Measurements from ENCODE around the gene ABCA1.
A peak's percentile ranks its signal among the peaks of the same experiment; 100 is the strongest.
"Not testable (repeated sequence)": the region's sequence is repeated elsewhere in the genome, so short reads cannot be mapped to it uniquely, and the experiment has no call there.

The ABCA1 gene

GRCh38 chr9:104868687-104869404 is 59.1 kb downstream of the ABCA1 start:
- peak in 1 of 2 experiments; percentile 36 for DNase-seq

DNA sequence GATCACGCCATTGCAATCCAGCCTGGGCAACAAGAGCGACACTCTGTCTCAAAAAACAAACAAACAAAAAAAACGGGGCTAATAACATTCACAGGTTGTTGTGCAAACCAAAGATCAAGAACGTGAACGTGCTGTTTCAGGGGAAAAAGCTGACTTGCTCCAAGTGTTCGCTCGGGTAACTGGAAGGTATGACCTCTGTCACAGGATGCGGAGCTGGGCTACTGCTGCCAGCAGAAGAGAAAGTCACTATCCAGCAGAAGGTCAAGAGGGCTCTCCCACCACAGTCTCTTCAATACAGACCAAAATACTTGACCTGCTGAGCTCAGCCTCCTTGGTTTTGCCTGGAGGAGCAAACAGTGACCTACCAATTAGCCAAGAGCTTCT is 59.7 kb downstream of the ABCA1 start:
- DNase-seq: no peak

DNA sequence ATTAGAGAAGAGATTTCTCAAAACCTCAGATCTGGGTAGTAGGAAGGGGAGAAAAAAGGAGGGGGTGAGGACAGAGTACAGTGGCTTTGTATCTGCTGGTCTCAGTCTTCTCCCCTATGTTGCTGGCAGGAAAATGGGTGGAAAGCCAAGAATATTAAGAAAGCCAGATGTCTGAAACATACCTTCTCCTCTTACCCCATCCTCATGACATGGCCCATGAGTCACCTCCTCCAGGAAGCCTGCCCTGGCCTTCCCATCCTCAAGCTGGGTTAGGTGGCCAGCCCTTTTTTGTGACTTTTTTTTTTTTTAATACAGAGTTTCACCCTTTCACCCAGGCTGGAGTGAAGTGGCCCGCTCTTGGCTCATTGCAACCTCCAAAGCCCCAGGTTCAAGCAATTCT is 61.8 kb downstream of the ABCA1 start:
- DNase-seq: no peak

- DNase-seq: no peak
Measured at GRCh38 chr9:104864675-104865104, 63.3 kb downstream of the ABCA1 start.

DNA sequence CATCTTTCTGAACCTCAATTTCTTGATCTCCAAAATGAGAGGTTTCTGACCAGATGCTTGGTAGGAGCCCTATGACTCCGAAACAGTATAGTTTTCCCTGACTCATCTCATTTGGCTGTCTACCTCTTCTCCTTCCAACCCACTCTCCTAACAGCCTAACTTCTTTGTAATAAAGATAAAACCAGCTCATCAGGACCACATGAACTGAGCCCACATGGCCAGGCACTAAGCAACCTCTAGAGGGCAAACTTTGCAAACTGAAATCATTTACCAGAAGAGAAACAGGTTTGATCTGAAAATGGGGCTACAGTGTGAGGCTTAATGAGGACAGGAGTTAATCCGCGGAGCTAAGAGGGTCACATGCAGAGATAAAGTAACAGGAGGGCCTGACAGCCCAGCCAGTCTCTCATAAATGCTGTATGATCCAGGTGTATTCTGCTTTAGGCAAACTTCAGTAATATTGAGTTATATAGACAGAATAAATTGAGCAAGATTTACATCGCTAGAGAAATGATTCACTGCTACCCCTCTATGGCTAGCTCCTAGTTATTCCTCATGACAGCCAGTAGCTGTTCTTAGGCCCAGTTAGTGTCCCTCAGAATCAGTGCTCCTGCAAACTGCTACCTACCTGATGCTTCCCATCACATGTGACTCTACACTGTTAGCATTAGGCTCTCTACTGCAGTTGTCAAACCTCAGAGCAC is 64.6 kb downstream of the ABCA1 start:
- DNase-seq: peak in 1 of 2 experiments; percentile 2

- DNase-seq: no peak
Measured at GRCh38 chr9:104861397-104861796, 66.6 kb downstream of the ABCA1 start.

DNA sequence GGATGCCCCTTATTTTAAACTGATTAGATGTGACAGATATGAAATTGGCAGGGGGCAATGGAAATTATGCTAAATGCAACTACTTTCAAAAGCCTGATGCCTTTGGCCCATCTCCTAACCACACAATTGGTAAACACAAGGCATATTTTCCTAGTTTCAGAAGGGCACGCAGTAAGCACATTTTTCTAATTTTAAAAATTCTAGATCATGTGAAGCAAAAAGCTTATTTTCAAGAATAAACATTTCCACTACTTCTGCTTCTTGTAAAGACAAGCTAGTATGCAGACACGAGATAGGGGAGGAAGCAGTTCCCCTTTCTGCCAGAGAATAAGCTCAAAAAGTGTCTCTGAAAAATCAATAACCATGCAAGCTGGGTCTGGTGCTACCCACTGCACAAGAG is 67.7 kb downstream of the ABCA1 start:
- DNase-seq: no peak

GRCh38 chr9:104858846-104859245 is 69.1 kb downstream of the ABCA1 start:
- no peak for DNase-seq

DNA sequence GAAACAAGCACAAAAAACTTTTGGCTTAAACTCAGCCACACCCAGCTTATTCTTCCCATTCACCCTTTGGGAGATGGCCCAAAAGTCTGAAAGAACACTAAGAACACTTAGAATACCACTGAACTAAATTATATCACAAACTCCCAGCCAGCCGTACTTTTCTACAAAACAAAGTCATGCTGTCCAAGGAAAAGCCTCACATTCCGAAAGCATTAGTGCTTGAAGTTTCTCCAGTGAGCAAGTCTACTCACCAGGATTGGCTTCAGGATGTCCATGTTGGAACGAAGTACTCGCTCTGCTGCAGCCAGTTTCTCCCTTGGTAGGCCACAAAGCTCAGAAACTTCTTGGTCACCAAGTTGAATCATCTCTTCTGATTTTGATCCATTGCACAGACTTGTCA is 69.7 kb downstream of the ABCA1 start:
- no peak for DNase-seq

- DNase-seq: peak in 1 of 2 experiments; percentile 18
Measured at GRCh38 chr9:104856413-104856941, 71.5 kb downstream of the ABCA1 start.

- no peak for DNase-seq
Measured at GRCh38 chr9:104855807-104856206, 72.1 kb downstream of the ABCA1 start.

DNA sequence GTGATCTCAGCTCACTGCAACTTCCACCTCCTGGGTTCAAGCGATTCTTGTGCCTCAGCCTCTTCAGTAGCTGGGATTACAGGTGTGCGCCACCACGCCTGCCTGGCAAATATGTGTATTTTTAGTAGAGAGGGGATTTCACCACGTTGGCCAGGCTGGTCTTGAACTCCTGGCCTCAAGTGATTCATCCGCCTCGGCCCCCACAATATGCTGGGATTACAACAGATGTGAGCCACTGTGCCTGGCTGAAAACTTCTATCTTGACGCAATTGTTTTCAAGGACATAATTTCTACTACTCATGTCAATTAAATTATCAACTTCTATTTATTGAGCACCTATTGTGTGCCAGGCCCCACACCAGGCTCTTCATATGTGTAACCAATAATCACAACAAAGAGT is 72.7 kb downstream of the ABCA1 start:
- not testable (repeated sequence) for DNase-seq

DNA sequence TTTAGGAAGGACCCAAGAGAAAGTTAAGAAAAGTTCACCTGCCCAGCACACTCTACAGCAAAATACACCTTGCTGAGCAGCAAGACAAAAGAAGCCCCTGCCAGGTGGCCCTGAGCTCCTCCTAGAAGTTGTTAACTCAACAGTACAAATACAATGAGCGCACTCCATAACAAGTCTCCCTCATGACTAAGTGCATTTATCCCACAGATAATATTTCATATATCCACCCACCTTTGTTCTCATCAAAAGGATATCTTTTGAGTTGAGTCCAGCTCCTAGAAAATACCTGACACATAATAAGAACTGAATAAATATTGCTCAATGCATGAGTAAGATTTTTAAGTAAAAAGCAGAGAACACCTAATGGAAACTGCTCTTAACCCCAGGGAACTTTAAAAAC is 73.3 kb downstream of the ABCA1 start:
- no peak for DNase-seq

DNA sequence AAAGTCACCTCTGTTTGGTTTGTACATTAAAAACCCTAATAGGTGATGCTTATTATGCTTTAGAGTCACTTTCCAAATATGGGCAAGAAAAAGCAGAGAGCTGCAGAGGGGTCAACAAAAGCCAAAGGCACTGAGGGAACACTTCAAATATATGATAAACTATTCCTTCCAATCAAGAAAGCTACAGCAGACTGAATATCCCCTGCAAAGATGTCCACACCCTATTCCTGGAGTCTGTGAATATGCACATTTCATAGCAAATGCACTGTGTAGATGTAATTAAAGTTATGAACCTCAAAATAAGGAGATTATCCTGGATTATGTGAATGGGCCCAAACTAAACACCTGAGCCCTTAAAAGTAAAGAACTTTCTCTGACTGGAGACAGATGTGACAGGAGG is 74.3 kb downstream of the ABCA1 start:
- no peak for DNase-seq

DNA sequence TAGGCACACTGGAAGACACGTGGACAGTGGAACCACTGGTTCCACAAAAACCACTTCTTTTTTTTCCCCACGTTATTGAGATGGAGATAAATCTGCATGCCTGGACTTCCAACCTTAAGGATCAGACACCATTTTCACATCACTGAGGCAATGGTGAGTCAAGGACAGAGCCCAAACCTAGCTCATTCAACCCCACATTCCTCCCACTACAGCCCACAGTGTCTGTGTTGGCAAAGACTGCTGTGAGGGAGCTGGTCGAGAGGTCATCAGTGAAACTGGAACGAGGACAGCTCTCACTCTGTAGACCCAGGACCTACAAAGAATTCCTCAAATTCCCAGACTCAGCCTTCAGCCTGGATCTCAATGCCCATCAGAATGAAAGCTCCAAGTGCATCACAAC is 74.8 kb downstream of the ABCA1 start:
- DNase-seq: no peak

GRCh38 chr9:104851546-104851920 is 76.4 kb downstream of the ABCA1 start:
- DNase-seq: no peak

DNA sequence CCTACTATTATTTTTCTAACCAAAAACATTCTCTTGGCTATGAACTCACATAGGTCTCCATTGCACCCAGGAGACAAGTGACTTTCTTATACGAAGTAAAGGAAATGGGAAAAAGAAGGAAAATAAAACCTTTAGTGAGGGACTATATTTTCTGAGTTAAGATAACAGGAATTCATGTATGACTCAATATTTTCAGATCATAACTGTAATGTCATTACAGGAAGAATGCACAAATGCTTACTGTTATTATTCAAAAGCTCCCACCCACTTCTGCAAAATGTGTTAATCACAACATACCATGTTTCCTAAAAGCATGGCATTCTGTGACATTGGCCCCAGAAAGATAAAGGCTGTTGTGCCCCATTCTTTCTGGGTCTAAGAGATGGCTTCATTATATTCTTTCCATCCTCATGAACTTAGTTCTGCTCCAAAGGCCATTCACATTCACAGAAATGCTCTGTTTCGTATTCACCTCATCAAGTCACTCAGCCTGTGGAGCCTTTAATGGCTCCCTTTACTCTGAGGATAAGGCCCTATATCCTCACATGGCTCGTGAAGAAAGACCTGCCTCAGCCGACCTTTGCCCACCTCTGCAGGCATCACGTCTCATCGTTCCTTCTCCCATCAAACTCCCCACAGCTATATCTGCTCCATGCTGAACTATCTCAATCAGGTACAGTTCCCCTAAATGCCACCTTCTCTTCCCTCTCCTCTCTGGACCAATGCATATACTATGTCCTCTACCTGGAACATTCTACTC is 77.0 kb downstream of the ABCA1 start:
- DNase-seq: no peak

DNA sequence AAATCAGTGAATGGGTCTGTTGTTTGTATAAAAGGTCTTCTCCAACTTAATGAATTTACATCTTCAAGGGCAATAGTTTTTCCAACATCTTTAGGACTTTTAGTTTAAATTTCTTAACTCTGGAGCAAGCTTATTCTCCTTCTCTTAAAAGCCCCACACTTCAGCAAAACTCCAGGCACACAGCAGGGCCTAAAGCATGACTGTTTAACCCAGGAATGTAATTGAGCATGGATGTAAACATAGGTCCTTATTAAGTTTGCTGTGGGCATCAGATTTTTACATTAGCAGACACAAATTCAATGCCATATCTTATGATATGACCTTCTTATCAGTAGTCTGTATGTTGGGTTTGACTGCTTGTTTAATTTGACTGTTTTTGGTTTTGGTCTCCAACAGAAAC is 78.9 kb downstream of the ABCA1 start:
- no peak for DNase-seq

GRCh38 chr9:104844710-104845109 is 83.2 kb downstream of the ABCA1 start:
- DNase-seq: no peak

- DNase-seq: no peak
Measured at GRCh38 chr9:104843644-104844240, 84.2 kb downstream of the ABCA1 start.

DNA sequence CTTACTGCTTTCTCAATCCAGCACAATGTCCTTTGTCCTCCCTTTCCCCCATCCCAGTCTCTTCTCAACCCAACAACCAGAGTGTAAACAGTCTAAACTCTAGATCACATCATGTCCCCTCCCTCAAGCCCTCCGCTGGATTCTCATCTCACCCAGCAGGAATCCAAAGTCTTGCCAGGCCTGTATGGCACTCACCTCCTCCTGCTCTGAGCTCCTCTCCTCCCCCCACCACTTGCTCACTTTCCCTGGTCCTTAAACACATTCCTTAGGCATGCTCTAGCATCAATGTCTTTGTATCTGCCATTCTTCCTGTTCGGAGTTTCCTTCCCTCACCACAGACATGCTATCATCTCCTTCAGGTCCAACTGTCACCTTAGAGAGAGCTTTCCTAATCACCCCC is 85.3 kb downstream of the ABCA1 start:
- DNase-seq: no peak

DNA sequence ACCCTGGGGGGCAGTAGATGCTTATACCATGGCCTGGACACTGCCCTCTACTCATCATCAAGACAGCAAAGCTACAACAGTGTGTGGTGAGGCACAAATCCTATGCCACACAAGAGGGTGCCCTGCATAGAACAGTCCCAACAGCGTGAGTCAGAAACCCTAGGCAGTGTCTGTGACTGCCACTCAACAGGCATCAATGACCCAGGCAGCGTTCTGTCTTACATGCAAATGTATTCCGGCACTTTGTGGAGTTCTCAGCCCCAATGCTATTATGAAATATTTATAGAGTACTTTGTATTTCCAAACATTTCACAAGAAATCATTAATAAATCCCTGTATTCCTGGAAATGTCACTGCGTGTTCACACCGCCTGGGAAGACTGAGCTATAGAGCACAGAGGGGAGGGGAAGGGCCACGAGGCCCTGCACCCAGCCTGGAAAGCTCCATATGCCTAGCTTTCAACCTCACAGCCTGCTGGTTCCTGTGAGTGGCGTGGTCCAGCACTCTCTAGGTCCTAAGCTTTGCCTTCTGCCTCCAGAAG is 86.3 kb downstream of the ABCA1 start:
- no peak for DNase-seq

GRCh38 chr9:104838958-104839357 is 89.0 kb downstream of the ABCA1 start:
- DNase-seq: no peak
